ENCODE data around the gene ERC2.

GRCh38 chr3:56389183-56389830 lies 79.0 kb downstream of the ERC2 start:
- no peak for TF ChIP-seq CTCF (conservative IDR thresholded peaks at IDR 0.05; ENCODE audit: low read length)
- TF ChIP-seq EZH2phosphoT487 (IDR thresholded peaks at IDR 0.05; ENCODE audit: borderline replicate concordance) = no peak
